Peyer's patch (tissue), 4 donors: ENCODE measurements around the gene NEU1.

ENCODE experiments used
- CTCF ChIP-seq, 6 experiments: fragments of 450-650 bp in 4 of 6; fragments of 200-600 bp in 2 of 6; sonication (generic) in 1 of 6; IDR thresholded peaks; one replicate each; pipeline ENCODE4 v1.5.1; 2017 to 2019; ENCODE audit warnings: antibody characterized with exemption in 6 of 6, mild to moderate bottlenecking in 3 of 6, moderate library complexity in 1 of 6
- POLR2A ChIP-seq, 2 donors: fragments of 450-650 bp; IDR thresholded peaks; one replicate each; pipeline ENCODE4 v1.5.1; 2017; ENCODE audit warnings: antibody characterized with exemption in 2 of 2, mild to moderate bottlenecking in 2 of 2, moderate library complexity in 2 of 2

- no peak for TF ChIP-seq CTCF (IDR thresholded peaks at IDR 0.05)
- no peak for TF ChIP-seq POLR2A (IDR thresholded peaks at IDR 0.05)
Measured at GRCh38 chr6:31842053-31842452, 20.6 kb downstream of the NEU1 start.
